Measurements from ENCODE around the gene GMCL2.
"Not testable (repeated sequence)": the region's sequence is repeated elsewhere in the genome, so short reads cannot be mapped to it uniquely, and the experiment has no call there.

Gene GMCL2

GRCh38 chr5:178206166-178207101, 19.3 kb upstream of the GMCL2 start:
- no peak for DNase-seq (ENCODE audit: low read depth)

- DNase-seq (ENCODE audit: low read depth) = no peak
These were observed 18.5 kb upstream of the GMCL2 start for GRCh38 chr5:178205749-178206047.

- DNase-seq (ENCODE audit: low read depth) = peak; percentile 55
These were observed 18.0 kb upstream of the GMCL2 start for GRCh38 chr5:178204935-178205748.

- peak; percentile 93 for DNase-seq (ENCODE audit: low read depth)
These were observed 17.2 kb upstream of the GMCL2 start, which contains the start of gene HNRNPAB for GRCh38 chr5:178204182-178204934. HNRNPAB (plus strand) TSS chr5:178204533; CDS start chr5:178204838, 305 bp downstream.

DNA sequence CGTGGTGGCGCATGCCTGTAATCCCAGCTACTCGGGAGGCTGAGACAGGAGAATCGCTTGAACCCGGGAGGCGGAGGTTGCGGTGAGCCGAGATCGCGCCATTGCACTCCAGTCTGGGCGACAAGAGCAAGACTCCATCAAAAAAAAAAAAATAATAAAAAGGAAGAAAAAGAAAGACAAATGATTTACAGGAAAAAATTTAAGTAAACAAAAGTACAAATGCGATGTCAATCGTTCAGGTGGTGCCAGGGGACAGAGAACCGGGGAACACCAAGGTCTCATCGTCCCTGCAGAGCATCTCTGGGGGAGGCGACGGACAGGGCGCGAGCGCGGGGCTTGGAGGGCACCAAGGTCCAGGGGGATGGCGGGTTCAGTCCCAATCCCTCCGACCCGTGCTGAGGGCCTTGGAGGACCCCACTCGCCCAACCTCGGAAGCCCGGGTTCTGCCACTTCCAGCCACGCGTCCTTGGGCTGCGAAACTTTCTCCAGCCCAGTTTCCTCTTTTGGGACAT, 16.6 kb upstream of the GMCL2 start:
- no peak for DNase-seq (ENCODE audit: low read depth)

- no peak for DNase-seq (ENCODE audit: low read depth)
These were observed 15.4 kb upstream of the GMCL2 start for GRCh38 chr5:178202541-178202940.

- DNase-seq (ENCODE audit: low read depth) = no peak
These were observed 14.7 kb upstream of the GMCL2 start for GRCh38 chr5:178201927-178202235.

GRCh38 chr5:178201221-178201926, 14.2 kb upstream of the GMCL2 start:
- no peak for DNase-seq (ENCODE audit: low read depth)

GRCh38 chr5:178199581-178200434, 12.6 kb upstream of the GMCL2 start:
- DNase-seq (ENCODE audit: low read depth) = no peak

GRCh38 chr5:178198706-178199105, 11.5 kb upstream of the GMCL2 start:
- DNase-seq (ENCODE audit: low read depth) = no peak

DNA sequence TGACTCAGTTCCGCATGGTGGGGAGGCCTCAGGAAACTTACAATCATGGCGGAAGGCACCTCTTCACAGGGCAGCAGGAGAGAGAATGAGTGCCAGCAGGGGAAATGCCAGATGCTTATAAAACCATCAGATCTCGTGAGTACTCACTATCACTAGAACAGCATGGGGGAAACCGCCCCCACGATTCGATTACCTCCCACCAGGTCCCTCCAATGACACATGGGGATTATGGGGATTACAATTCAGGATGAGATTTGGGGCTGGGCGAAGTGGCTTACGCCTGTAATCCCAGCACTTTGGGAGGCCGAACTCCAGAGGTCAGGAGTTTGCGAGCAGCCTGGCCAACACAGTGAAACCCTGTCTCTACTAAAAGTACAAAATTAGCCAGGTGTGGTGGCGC, 11.0 kb upstream of the GMCL2 start:
- not testable (repeated sequence) for DNase-seq (ENCODE audit: low read depth)

- no peak for DNase-seq (ENCODE audit: low read depth)
These were observed 9.8 kb upstream of the GMCL2 start for GRCh38 chr5:178196986-178197385.

- no peak for DNase-seq (ENCODE audit: low read depth)
These were observed 9.2 kb upstream of the GMCL2 start for GRCh38 chr5:178196281-178196812.

- DNase-seq (ENCODE audit: low read depth) = no peak
These were observed 6.9 kb upstream of the GMCL2 start for GRCh38 chr5:178194026-178194425.

- no peak for DNase-seq (ENCODE audit: low read depth)
These were observed 6.2 kb upstream of the GMCL2 start for GRCh38 chr5:178193251-178193809.

DNA sequence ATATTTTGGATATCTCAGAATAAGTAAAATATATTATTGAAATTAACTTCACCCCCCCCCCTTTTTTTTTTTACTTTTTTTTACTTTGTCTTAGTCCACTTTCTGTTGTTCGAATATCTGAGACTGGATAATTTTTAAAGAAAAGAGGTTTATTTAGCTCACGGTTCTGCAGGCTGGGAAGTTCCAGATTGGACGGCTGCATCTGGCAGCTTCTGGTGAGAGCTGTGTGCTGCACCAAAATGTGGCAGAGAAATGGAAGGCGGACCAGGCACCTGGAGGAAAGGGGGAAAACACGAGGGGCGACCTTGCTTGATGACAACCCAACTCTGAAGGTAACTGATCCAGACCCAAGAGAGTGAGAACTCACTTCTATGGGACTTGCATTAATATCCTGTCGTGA, 5.6 kb upstream of the GMCL2 start:
- DNase-seq (ENCODE audit: low read depth) = no peak

- no peak for DNase-seq (ENCODE audit: low read depth)
These were observed 5.1 kb upstream of the GMCL2 start for GRCh38 chr5:178192244-178192643.

- DNase-seq (ENCODE audit: low read depth) = no peak
These were observed 4.5 kb upstream of the GMCL2 start for GRCh38 chr5:178191661-178192060.

DNA sequence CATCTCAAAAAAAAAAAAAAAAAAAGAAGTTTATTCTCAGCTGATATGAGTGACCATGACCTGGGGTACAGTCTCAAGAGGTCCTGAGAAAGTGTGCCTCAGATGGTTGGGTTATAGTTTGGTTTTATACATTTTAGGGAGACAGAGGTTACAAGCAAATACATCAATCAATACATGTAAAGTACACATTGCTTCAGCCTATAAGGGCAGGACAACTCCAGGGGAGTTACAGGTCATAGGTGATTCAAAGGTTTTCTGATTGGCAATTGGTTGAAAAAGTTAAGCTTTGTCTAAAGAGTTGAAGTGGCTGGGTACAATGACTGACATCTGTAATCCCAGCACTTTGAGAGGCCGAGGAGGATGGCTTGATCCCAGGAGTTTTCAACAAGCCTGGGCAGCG, 2.3 kb upstream of the GMCL2 start:
- no peak for DNase-seq (ENCODE audit: low read depth)

DNA sequence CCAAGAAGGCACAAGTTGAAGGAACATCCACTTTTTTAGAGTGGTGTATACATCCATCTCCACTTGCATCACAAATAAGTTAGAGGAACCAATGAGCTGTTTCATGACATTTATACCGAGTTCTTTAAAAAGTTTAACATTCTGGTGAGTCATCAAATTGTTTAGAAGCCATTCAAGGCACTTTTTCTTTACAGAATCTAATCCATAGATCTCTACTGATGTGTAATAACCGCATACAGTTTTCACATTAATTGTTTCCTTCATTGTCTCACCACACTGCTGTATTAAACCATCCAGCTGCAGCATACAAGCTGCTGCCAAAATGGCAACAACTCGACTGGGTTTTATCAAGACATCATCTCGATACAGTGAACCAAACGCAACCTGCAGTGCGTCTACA, 744 bp downstream of the GMCL2 start:
- DNase-seq (ENCODE audit: low read depth) = no peak

Data from activated T-cell treated with anti-CD3 and anti-CD28 coated beads for 1 hour (primary cell).